H9 (cell line): ENCODE results near the gene KCNQ2. TPM values are rescaled to one million over a fixed set of nuclear protein-coding genes. Genes with fewer than 3 reads are reported as not detected.

Experiments
- DNase-seq: peaks from one replicate; pipeline ENCODE4 v3.0.0-alpha.2; 2017
- H2AFZ ChIP-seq: one replicate; pipeline ENCODE4 v1.6.1; 2013; ENCODE audit warnings: mild to moderate bottlenecking, low read length, control low read depth, moderate library complexity
- H2AK5ac ChIP-seq: 2 replicates; pipeline ENCODE4 v1.6.1; 2013; ENCODE audit warnings: low read length, control low read depth, mixed read lengths; ENCODE audit not compliant: insufficient read length
- H2BK120ac ChIP-seq: one replicate; pipeline ENCODE4 v1.6.1; 2013; ENCODE audit warnings: low read depth, mild to moderate bottlenecking, low read length, control low read depth, inconsistent platforms; ENCODE audit not compliant: poor library complexity, severe bottlenecking
- H2BK12ac ChIP-seq: 2 replicates; pipeline ENCODE4 v1.6.1; 2013; ENCODE audit warnings: low read length, control low read depth, mixed read lengths, low read depth; ENCODE audit not compliant: insufficient read length
- H2BK15ac ChIP-seq: 2 replicates; pipeline ENCODE4 v1.6.1; 2013; ENCODE audit warnings: low read depth, low read length, control low read depth
- H2BK20ac ChIP-seq: one replicate; pipeline ENCODE4 v1.6.1; 2013; ENCODE audit warnings: low read depth, mild to moderate bottlenecking, low read length, control low read depth, inconsistent platforms; ENCODE audit not compliant: poor library complexity, severe bottlenecking
- H2BK5ac ChIP-seq: 2 replicates; pipeline ENCODE4 v1.6.1; 2013; ENCODE audit warnings: low read length, control low read depth, mixed read lengths; ENCODE audit not compliant: insufficient read length
- H3K14ac ChIP-seq: 2 replicates; pipeline ENCODE4 v1.6.1; 2013; ENCODE audit warnings: low read length, control low read depth; ENCODE audit not compliant: insufficient read depth
- H3K18ac ChIP-seq: 2 replicates; pipeline ENCODE4 v1.6.1; 2013; ENCODE audit warnings: low read depth, mild to moderate bottlenecking, mixed read lengths, low read length, control low read depth; ENCODE audit not compliant: insufficient read length
- H3K23ac ChIP-seq: 2 replicates; pipeline ENCODE4 v1.6.1; 2013; ENCODE audit warnings: low read length, control low read depth, mixed read lengths, low read depth; ENCODE audit not compliant: insufficient read length
- H3K23me2 ChIP-seq: 2 replicates; pipeline ENCODE4 v1.6.1; 2013; ENCODE audit warnings: low read depth, mild to moderate bottlenecking, mixed read lengths, low read length, control low read depth; ENCODE audit not compliant: insufficient read length, poor library complexity, severe bottlenecking
- H3K27ac ChIP-seq: 2 replicates; pipeline ENCODE4 v1.5.1; 2013; ENCODE audit warnings: low read length, control low read depth, mixed read lengths, low read depth; ENCODE audit not compliant: insufficient read length
- H3K27me3 ChIP-seq: 2 replicates; pipeline ENCODE4 v1.6.1; 2013; ENCODE audit warnings: low read length, control low read depth, inconsistent platforms; ENCODE audit not compliant: insufficient read depth
- H3K4ac ChIP-seq: 2 replicates; pipeline ENCODE4 v1.6.1; 2013; ENCODE audit warnings: low read depth, mild to moderate bottlenecking, control low read depth, inconsistent platforms, low read length, moderate library complexity
- H3K4me1 ChIP-seq: 2 replicates; pipeline ENCODE4 v1.6.1; 2013; ENCODE audit warnings: low read length, control low read depth, inconsistent platforms; ENCODE audit not compliant: insufficient read depth
- H3K4me2 ChIP-seq: 2 replicates; pipeline ENCODE4 v1.6.1; 2013; ENCODE audit warnings: low read length, control low read depth, mixed read lengths; ENCODE audit not compliant: insufficient read length, insufficient read depth
- H3K56ac ChIP-seq: 2 replicates; pipeline ENCODE4 v1.6.1; 2013; ENCODE audit warnings: low read depth, mild to moderate bottlenecking, mixed read lengths, low read length, control low read depth; ENCODE audit not compliant: insufficient read length
- H3K79me1 ChIP-seq: 2 replicates; pipeline ENCODE4 v1.6.1; 2013; ENCODE audit warnings: low read depth, mild to moderate bottlenecking, moderate library complexity, low read length, control low read depth, inconsistent platforms; ENCODE audit not compliant: insufficient read depth, poor library complexity, severe bottlenecking
- H3K79me2 ChIP-seq: 2 replicates; pipeline ENCODE4 v1.6.1; 2013; ENCODE audit warnings: low read length, control low read depth, inconsistent platforms; ENCODE audit not compliant: insufficient read depth
- H3K9ac ChIP-seq: 2 replicates; pipeline ENCODE4 v1.6.1; 2013; ENCODE audit warnings: low read length, control low read depth, mixed read lengths; ENCODE audit not compliant: insufficient read length; ENCODE audit errors: extremely low read depth
- H3K9me3 ChIP-seq: one replicate; pipeline ENCODE4 v1.6.1; 2013; ENCODE audit warnings: low read depth, low read length, inconsistent platforms; ENCODE audit not compliant: control insufficient read depth
- H3T11ph ChIP-seq: one replicate; pipeline ENCODE4 v1.6.1; 2013; ENCODE audit warnings: mild to moderate bottlenecking, low read length, control low read depth, inconsistent platforms
- H4K20me1 ChIP-seq: one replicate; pipeline ENCODE4 v1.6.1; 2013; ENCODE audit not compliant: control insufficient read depth, insufficient read length, insufficient read depth
- H4K5ac ChIP-seq: 2 replicates; pipeline ENCODE4 v1.6.1; 2013; ENCODE audit warnings: low read depth, mild to moderate bottlenecking, mixed read lengths, low read length, control low read depth; ENCODE audit not compliant: insufficient read length
- H4K8ac ChIP-seq: replicated peaks from 2 replicates; pipeline ENCODE4 v1.6.1; 2013; ENCODE audit warnings: low read length, control low read depth, mixed read lengths, low read depth; ENCODE audit not compliant: insufficient read length
- H4K91ac ChIP-seq: 2 replicates; pipeline ENCODE4 v1.6.1; 2013; ENCODE audit warnings: low read depth, mild to moderate bottlenecking, moderate library complexity, mixed read lengths, low read length, control low read depth; ENCODE audit not compliant: insufficient read length
- H3K27ac Mint-ChIP-seq, 3 experiments: 2 replicates in 2 of 3; 3 replicates in 1 of 3; pipeline ENCODE4 v1.8.0; 2020 to 2021; ENCODE audit warnings: mixed read lengths in 3 of 3, mild to moderate bottlenecking in 1 of 3, moderate library complexity in 1 of 3
- H3K27me3 Mint-ChIP-seq: 2 replicates; pipeline ENCODE4 v1.8.0; 2021; ENCODE audit warnings: low read depth, mild to moderate bottlenecking, moderate library complexity, mixed read lengths
- H3K36me3 Mint-ChIP-seq, 3 experiments: 2 replicates in 2 of 3; 3 replicates in 1 of 3; pipeline ENCODE4 v1.8.0; 2020 to 2021; ENCODE audit warnings: low read depth in 3 of 3, mixed read lengths in 3 of 3; ENCODE audit not compliant: insufficient read depth in 1 of 3
- H3K4me1 Mint-ChIP-seq, 2 experiments: 2 replicates each; pipeline ENCODE4 v1.8.0; 2020; ENCODE audit warnings: mixed read lengths in 2 of 2
- H3K4me3 Mint-ChIP-seq, 2 experiments: 2 replicates in 1 of 2; 3 replicates in 1 of 2; pipeline ENCODE4 v1.8.0; 2020 to 2021; ENCODE audit warnings: mild to moderate bottlenecking in 2 of 2, mixed read lengths in 2 of 2, moderate library complexity in 1 of 2
- H3K9me3 Mint-ChIP-seq, 2 experiments: 2 replicates in 1 of 2; 3 replicates in 1 of 2; pipeline ENCODE4 v1.8.0; 2020; ENCODE audit warnings: mild to moderate bottlenecking in 2 of 2, mixed read lengths in 2 of 2, moderate library complexity in 1 of 2
- CTCF ChIP-seq: fragments of 200-600 bp; sonication (generic); conservative IDR thresholded peaks from 3 replicates; pipeline ENCODE4 v1.8.0; 2021; ENCODE audit warnings: antibody characterized with exemption, mild to moderate bottlenecking
- WGBS: extraction: QIAGEN DNeasy Blood & Tissue Kit; methylation state at CpG from one replicate; pipeline ENCODE4 v1.1.7; 2013; ENCODE audit warnings: missing lambda C conversion rate, low lambda C conversion rate, mixed read lengths; ENCODE audit not compliant: insufficient read length; ENCODE audit errors: extremely low coverage; 5-methylcytosine and 5-hydroxymethylcytosine counted together
- total RNA-seq: library from RNA; stranded (reverse); gene quantifications from 2 replicates; pipeline ENCODE4 v1.2.1, GENCODE V29; 2021

The KCNQ2 gene
- total RNA-seq, 1 experiment from 2014 or later, result 69.2 TPM

GRCh38 chr20:63402181-63402859 is 70.1 kb downstream of the KCNQ2 start:
- no peaks in the 10 kb centered on the region for H3K79me1 ChIP-seq
- peak overlapping the region; percentile 31; the same call in 1 of the 2 replicates for H3K14ac ChIP-seq
- Mint-ChIP-seq H3K9me3 (no peaks in the 10 kb centered on the region; a peak in 1 of 5 replicates), H3K27ac (peak overlapping the region in 1 of 3 experiments; percentile 76; a peak in 2 of 7 replicates), H3K4me1 (peaks cover 6 to 25% of the 10 kb centered on the region in 2 experiments), H3K27me3 (peaks cover 8% of the 10 kb centered on the region), H3K36me3 (no peaks in the 10 kb centered on the region), H3K4me3 (no peak overlapping the region)
- no peak overlapping the region for H3K27ac ChIP-seq
- no peak overlapping the region for H2BK20ac ChIP-seq
- no peak overlapping the region for H3T11ph ChIP-seq
- H3K56ac ChIP-seq, result no peak overlapping the region
- no peak for TF ChIP-seq CTCF
- H2AK5ac ChIP-seq, result no peak overlapping the region
- no peak for DNase-seq
- no peaks in the 10 kb centered on the region for H3K4me1 ChIP-seq
- no peak overlapping the region for H2BK120ac ChIP-seq
- H3K4me2 ChIP-seq, result no peak overlapping the region
- no CpG with 5 or more reads among the region's 24 CpGs for WGBS
- no peak overlapping the region for H3K18ac ChIP-seq
- no peak overlapping the region for H2BK15ac ChIP-seq
- H3K9ac ChIP-seq, result no peak overlapping the region
- H3K27me3 ChIP-seq, result no peaks in the 10 kb centered on the region
- H3K4ac ChIP-seq, result no peak overlapping the region
- H4K20me1 ChIP-seq, result no peaks in the 10 kb centered on the region
- H3K23me2 ChIP-seq, result no peaks in the 10 kb centered on the region
- H3K79me2 ChIP-seq, result no peaks in the 10 kb centered on the region
- H2BK5ac ChIP-seq, result no peak overlapping the region
- H2AFZ ChIP-seq, result no peak overlapping the region
- no peak overlapping the region for H4K91ac ChIP-seq
- no peak overlapping the region for H4K8ac ChIP-seq
- no peaks in the 10 kb centered on the region for H3K9me3 ChIP-seq
- H4K5ac ChIP-seq, result no peak overlapping the region
- no peak overlapping the region for H3K23ac ChIP-seq
- no peak overlapping the region for H2BK12ac ChIP-seq
